Jurkat, Clone E6-1 (cell line): ENCODE data around the gene HDGFL3. TPM values are rescaled to one million over a fixed set of nuclear protein-coding genes. Genes with fewer than 3 reads are reported as not detected.
"Not testable (repeated sequence)": the region's sequence is repeated elsewhere in the genome, so short reads cannot be mapped to it uniquely, and the experiment has no call there.

ENCODE experiments used
- DNase-seq: peaks from one replicate; pipeline ENCODE4 v3.0.0-alpha.2; 2011; ENCODE audit warnings: low read depth, low spot score
- H3K4me3 ChIP-seq: 2 replicates; pipeline ENCODE4 v1.5.1; 2011; ENCODE audit warnings: mild to moderate bottlenecking, low read length, control low read depth, moderate library complexity
- polyA plus RNA-seq: library from polyadenylated mRNA; unstranded; fragments of >200 nt; gene quantifications from one replicate; pipeline ENCODE4 v1.2.1, GENCODE V29; 2012; ENCODE audit warnings: missing spikeins; ENCODE audit not compliant: insufficient read length, insufficient read depth

The HDGFL3 gene
- 67.0 TPM for polyA plus RNA-seq

DNA sequence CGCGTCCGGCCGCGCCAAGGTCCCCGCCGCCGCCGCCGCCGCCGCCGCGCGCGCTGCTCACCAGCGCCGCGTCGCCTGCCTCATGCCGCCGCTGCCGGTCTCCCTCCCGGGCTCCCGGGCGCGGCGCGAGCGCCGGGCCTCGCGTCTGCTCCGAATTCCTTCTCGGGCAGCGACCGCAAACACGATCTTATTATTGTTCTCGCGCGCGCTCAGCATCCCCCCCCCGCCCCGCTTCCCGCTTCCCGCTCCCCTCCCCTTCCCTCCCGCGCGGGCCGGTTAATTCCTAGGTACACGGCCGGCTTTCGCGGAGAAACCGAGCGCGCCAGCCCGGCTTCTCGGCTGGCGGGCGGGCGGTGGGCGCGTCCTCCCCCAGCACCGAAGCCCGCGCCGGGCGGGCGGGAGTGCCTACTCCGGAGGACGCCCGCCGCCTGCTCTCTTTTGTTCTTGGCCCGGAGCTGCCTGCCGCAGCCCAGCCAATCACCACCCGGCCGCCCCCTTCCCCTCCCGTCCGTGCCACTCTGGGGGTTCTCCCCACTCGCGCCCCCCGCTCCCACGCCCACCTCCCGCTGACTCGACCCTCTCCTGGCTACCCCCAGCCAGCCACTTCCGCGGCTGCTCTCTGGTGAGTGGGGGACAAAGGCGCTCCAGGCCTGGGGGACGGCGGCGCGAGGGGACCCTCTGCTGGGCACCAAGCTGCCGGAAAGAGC lies at the start of gene HDGFL3:
Gene HDGFL3, minus strand, starts transcription at position 164 of the 707 bp plus-strand sequence. CDS start 409 bp downstream, outside the sequence.
- H3K4me3 ChIP-seq: peak within 1 kb of the TSS; percentile 77
- peak; percentile 31 for DNase-seq

DNA sequence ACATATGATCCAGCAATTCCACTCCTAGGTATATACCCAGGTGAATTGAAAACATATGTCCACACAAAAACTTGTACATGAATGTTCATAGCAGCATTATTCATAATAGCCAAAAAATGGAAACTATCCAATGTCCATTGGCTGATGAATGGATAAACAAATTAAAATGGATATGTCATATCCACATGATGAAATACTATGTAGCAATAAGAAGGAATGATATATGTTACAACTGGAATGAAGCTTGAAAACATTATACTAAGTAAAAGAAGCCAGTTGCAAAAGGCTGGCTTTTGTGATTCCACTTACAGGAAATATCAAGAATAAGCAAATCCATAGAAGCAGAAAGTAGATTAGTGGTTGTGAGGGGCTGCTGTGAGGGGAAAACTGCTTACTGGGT lies 43.2 kb upstream of the HDGFL3 start:
- DNase-seq: no peak
- H3K4me3 ChIP-seq: no peak overlapping the region

DNA sequence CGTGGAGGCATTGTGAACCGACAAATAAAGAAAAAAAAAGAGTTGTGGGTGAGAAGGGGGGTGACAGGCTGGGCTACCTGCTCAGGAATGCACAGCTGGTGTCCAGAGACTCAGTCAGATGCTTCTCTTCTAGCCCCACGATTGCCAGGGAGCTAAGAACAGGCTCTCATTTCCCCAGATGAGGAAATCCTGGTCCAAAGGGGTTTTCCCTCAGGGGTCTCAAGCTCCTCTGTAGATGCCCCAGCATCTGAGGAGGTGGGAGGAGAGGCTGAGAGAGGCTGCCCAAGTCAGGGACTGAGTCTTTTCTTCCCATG lies 41.4 kb upstream of the HDGFL3 start:
- H3K4me3 ChIP-seq: no peak overlapping the region
- no peak for DNase-seq

DNA sequence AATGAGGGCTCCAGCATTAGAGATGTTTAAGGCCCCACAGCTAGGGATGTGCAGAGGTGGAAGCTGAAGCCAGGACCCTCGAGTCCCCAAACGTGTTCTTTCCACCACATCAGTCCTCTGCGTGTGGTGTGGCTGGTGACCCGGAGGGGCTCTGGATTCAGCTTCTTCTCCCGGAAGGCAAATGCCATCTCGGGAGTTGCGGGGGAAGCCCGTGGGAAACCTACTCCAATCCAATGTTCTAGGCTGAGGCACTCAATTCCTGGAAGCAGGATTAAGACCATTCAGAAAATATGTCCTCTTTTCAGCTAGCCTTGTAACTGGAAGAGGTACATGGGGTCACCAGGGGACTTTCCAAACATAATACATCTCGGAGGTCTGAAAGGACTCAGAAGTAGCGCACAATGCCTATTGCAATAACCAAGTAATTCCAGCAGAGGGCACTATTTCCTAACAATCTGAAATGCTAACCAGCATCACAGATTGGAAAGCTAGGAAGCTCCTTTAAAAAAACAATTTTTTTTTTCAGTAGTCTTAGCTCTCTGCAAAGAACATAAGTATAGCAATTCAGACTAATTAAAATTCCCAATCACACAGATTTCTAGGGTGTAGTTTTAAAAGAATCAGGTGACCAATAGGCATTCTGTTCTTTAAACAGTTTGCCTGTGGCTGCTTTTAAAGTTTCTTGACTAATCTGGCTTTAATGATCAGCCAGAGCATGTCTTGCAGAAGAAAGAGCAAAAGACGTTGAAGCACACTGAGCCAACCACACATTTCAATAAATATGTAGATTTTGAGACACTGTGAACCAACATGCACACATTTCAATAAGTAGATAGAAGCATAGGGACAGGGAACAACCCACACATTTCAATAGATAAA lies 40.8 kb upstream of the HDGFL3 start:
- H3K4me3 ChIP-seq: no peak overlapping the region

DNA sequence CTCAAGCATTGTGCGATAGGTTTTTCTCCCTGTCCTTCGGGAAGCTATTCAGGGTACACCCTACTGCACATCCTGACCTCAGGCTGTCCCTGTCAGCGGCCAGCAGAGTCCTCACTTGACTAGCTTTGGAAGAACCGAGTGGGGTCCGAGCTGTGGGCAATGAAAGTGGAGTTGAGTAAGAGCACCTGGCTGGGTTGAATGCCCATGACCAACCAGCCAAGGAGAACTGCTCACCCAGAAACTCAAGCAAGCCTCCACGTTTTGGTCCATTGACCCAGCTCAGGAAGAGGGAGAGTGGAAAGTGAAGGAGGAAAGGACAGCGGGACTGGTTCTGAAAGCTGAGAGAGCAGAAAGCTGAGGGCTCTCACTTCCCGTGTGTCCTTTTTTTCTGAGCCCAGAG lies 36.0 kb upstream of the HDGFL3 start:
- no peak overlapping the region for H3K4me3 ChIP-seq
- no peak for DNase-seq

More for the DNA sequence above, 40.8 kb upstream of the HDGFL3 start:
- DNase-seq: peak; percentile 62

DNA sequence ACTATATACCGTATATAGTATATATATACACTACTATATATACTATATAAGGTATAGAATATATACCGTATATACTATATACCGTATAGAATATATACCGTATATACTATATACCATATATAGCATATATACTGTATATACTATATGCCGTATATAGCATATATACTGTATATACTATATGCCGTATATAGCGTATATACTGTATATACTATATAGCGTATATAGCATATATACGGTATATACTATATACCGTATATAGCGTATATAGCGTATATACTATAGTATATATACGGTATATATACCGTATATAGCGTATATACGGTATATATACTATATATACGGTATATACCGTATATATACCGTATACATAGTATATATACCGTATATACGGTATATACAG lies 22.6 kb upstream of the HDGFL3 start:
- DNase-seq: no peak
- H3K4me3 ChIP-seq: no peak overlapping the region

DNA sequence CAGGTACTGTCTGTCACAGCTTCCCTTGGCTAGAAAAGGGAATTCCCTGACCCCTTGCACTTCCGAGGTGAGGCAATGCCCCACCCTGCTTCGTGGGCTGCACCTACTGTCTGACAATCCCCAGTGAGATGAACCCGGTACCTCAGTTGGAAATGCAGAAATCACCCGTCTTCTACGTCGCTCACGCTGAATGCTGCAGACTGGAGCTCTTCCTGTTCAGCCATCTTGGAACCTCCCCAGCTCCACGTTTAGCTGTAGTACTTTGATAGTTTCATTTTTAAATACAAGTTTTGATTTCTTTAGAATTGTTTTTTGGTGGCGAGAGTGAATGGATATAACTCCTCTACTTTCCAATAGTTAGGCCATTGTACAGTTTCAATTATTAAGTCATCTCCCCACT lies 17.8 kb upstream of the HDGFL3 start:
- H3K4me3 ChIP-seq: no peak overlapping the region
- DNase-seq: no peak

DNA sequence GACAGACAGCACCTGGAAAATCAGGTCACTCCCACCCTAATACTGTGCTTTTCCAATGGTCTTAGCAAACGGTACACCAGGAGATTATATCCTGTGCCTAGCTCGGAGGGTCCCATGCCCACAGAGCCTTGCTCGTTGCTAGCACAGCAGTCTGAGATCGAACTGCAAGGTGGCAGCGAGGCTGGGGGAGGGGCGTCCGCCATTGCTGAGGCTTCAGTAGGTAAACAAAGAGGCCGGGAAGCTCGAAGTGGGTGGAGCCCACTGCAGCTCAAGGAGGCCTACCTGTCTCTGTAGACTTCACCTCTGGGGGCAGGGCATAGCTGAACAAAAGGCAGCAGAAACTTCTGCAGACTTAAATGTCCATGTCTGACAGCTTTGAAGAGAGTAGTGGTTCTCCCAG lies 14.2 kb upstream of the HDGFL3 start:
- not testable (repeated sequence) for DNase-seq, H3K4me3 ChIP-seq

DNA sequence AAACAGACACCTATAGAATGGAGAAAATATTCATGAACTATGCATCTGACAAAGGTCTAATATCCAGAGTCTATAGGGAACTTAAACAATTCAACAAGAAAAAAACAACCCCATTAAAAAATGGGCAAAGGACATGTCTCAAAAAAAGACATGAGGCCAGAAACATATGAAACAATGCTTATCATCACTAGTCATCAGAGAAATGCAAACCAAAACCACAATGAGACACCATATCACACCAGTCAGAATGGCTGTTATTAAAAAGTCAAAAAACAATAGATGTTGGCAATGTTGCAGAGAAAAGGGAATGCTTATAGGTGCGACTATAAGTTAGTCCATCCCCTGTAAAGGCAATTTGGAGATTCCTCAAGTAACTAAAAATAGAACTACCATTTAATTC lies 11.4 kb upstream of the HDGFL3 start:
- no peak for DNase-seq
- H3K4me3 ChIP-seq: no peak overlapping the region

DNA sequence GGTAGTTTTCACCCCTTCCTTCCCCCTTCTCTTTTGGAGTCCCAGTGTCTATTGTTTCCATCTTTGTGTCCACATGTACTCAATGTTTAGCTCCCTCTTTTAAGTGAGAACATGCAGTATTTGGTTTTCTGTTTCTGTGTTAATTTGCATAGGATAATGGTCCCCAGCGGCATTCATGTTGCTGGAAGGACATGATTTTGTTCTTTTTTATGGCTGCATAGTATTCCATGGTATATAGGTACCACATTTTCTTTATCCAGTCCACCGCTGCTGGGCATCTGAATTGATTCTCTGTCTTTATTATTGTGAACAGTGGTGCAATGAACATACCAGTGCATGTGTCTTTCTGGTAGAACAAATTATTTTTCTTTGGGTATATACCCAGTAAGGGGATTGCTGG lies 7.7 kb upstream of the HDGFL3 start:
- DNase-seq: no peak
- no peak overlapping the region for H3K4me3 ChIP-seq

DNA sequence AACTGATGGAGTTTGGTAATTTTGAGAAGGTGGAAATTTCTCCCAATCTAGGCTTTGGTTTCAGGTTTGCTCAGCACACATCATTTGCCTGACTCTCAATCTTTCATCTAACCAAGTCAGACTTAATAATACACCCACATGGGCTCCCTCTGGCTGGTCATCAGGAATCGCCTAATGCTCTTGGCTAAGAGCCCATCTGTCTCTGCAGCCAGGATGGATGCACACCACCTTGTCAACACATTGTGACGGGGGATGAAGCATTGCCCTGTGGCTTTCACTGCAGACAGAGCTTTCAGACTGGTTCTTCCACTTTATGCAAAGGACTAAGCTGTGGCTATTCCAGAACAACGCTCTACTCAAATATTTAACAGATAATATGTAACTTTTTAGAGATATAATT lies 3.0 kb upstream of the HDGFL3 start:
- no peak for DNase-seq
- no peak overlapping the region for H3K4me3 ChIP-seq

DNA sequence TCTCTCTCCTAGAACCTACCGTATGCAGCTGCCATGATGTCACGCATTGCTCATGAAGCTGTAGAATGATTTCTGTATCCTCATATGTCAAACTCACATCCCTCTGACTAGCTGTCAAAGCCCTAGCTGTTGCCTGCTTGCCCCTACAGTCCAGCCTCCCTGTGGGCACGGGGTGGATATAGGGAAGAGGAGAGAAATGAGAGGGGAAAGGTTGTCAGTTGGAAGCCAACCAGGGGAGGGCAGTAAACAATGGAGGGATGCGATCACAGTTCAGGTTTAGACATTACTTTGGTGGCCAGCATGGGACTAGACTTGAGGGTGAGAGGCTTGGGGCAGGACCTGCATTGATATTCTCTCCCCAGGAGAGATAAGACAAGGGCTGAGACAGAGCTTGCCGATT lies 1.7 kb upstream of the HDGFL3 start:
- no peak for DNase-seq
- no peak overlapping the region for H3K4me3 ChIP-seq

DNA sequence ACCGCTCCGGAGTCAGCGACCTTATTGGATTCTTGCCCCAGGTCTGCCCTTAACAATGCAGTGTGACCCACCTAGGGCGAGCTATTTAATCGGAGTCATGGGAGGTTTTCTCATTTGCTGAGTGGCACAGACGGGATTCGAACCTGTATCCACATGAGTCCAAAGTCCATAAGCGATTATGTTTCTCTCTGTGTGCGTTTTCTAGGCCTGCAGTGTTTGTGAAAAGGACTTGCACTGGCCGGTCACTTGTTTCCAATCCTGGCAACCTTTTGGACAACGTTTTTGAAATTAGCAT lies 691 bp upstream of the HDGFL3 start:
- DNase-seq: peak; percentile 37
- peak overlapping the region; percentile 77 for H3K4me3 ChIP-seq

DNA sequence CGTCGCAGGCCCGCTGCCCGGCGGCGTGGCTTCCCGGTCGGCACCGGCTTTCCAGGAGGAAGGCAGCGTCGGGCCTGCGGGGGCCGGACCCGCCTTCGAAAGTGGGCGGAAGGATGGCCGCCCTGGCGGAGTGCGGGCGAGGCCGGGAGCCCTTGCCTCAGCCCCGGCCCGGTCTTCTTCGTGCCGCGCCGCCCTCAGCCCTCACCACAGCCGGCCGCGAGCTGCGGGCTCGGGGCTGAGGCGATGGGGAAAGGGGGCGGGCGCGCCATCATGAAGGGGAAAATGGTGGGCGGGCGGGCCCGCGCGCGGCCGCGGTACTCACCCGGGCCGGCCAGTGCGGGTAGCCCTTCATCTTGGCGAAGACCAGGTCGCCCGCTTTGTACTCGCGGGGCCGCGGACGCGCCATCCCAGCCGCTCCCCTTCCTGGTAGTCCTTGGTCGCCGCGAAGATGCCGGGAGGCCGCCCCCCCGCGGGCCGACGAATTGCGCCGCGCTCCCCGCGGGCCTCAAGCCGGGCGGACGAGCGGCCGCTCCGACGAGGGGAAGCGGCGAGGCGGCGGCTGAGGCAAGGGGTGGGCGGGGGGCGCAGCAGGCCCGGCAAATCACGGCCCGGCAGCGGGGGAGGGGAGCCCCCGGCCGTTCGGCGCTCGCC lies 489 bp downstream of the HDGFL3 start:
- peak overlapping the region; percentile 77 for H3K4me3 ChIP-seq
- no peak for DNase-seq

DNA sequence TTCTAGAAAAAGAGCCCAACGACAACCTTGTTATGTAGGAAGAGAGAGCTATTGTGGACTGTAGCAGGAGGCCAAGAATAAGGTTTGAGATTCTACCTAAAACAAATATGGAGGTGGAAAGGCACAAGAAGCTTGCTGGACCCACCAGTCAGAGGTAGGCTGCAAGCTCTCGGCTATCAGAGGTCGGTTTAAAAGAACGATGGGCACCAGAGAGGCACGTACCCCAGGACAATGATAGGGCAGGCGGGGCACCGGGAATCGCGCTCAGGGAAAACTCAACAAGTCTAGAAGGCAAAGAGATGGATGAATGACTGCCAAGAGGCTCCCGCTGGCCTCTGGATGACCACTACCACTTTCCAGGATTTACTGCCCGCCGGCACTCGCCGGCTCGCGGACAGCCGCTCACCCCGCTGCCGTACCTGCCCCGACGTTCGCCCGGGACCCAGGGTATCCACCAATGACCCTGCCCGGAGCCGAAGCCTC lies 1.1 kb downstream of the HDGFL3 start:
- DNase-seq: no peak
- H3K4me3 ChIP-seq: peak overlapping the region; percentile 77

DNA sequence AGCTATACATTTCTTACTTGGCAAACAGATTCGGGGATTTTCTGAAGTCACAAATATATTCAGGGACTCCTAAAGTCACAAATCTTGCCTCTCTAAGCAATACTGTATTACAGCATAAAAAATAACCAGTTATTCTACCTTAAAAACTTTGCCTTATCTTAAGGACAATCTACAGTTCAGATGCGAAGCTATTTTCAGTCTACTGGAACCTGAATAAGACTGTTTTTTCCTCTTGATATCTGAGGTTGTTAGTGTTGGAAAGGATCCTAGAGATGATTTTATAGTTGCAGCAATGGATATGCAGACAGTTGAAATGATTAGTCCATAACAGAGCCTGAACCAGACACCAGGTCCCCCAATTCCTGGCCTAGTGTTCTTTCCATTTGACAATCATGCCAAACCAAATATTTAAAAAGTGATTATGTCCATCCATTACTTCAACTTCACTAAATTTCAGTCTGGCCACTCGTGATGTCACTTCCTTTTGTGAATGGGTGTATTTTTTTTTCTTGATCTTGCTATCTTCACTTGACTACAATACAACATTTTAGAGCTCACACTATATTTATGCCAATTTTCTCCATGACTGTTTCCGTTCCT lies 1.8 kb downstream of the HDGFL3 start:
- DNase-seq: no peak
- H3K4me3 ChIP-seq: peak overlapping the region; percentile 77

DNA sequence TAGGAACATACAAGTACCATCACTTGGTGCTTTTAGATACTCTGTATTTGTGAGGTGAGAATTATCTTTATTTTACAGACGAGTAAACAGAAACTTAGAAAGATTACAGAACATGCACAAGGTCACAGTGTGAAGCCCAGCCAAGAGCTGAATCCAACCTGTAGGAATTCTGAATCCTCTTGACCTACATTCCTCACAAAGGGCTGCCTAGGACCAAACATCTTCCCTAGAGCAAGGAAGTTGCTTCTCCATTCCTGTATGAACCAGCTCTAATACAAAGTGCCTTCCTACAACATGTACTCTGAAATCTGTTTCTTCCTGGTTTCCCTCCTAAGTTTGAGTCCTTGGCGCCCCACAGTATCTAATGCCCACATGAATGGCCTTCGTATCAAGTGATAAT lies 2.9 kb downstream of the HDGFL3 start:
- DNase-seq: no peak
- no peak overlapping the region for H3K4me3 ChIP-seq

DNA sequence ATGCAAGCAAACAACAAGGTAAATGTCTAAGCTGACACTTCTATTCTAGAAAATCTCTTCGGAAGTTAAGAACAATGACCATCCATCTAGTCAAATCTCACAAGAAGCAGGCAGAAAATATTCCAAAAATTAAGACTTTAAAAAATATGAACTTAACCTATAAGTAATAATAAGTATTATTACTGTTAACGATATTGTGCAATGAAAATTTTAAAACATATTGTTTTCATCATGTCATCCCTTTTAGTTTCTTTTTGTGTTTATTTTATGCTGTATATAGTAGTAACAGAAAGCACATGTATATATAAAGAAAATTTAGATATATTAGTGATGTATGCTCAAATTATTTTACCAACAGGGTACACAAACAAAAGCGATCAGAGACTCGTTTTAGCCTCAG lies 4.1 kb downstream of the HDGFL3 start:
- no peak for DNase-seq
- no peak overlapping the region for H3K4me3 ChIP-seq

DNA sequence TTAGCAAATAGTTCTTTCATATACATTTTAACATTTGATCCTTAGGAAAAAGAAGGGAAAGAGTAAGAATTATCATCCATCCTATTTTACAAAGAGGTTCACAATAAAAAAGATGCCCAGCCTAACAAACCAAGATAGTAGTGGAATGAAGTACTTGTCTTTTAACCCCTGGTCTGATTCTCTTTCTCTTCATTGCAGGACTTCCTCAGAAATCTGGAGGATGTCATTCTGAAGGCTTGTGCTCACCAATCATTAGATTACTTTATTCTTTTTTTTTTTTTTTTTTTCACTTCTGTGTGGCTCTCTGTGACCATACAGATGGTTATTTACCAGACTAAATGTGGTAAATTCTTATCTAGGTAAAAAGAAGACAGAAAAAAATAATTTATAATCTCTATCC lies 7.0 kb downstream of the HDGFL3 start:
- no peak for DNase-seq
- H3K4me3 ChIP-seq: no peak overlapping the region

DNA sequence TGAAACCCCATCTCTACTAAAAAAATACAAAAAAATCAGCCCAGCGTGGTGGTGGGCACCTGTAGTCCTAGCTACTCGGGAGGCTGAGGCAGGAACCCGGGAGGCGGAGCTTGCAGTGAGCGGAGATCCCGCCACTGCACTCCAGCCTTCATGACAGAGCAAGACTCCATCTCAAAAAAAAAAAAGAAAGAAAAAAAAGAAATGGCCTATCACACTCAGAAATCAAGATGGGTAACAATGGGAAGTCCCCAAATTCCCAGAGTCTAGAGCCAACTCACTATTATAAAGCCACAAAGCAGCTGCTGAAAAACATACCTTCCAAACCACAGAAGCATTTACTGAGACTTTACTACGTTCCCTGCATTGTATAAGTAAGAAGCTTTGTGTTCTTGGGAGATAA lies 7.5 kb downstream of the HDGFL3 start:
- DNase-seq: no peak
- no peak overlapping the region for H3K4me3 ChIP-seq
